K562 (cell line): ENCODE measurements around the gene TOGARAM2. TPM values are rescaled to one million over a fixed set of nuclear protein-coding genes. Genes with fewer than 3 reads are reported as not detected.

Source experiments
- ATAC-seq: fragments of 200-7000 bp; cut with Tn5 transposase; 3 replicates; pipeline ENCODE4 v1.9.1; 2020; ENCODE audit warnings: moderate library complexity
- BruUV-seq: library from RNA; stranded (reverse); fragments of 400-500 nt; replicated peaks from 2 replicates; lab custom pipeline; 2021; lab: Mats Ljungman, UMichigan
- CTCF ChIA-PET: fragments of 300-600 bp; formaldehyde crosslinking; extraction: SDS; loops from one replicate; lab custom pipeline; 2021; ENCODE audit warnings: low intra/inter-chr PET ratio; lab: Yijun Ruan, JAX
- POLR2A ChIA-PET: fragments of 300-600, 350-650 bp; sonication (Branson Sonifier 250); formaldehyde crosslinking; extraction: SDS; loops from one replicate; lab custom pipeline; 2021; ENCODE audit warnings: antibody characterized with exemption, inconsistent platforms; lab: Yijun Ruan, JAX
- DNase-seq, 4 experiments: peaks; one replicate each; pipeline versions ENCODE4 v3.0.0 to v3.0.0-alpha.2; 2011 to 2018; ENCODE audit warnings: low spot score in 3 of 4, mixed read lengths in 3 of 4; ENCODE audit errors: extremely low read depth in 1 of 4
- FAIRE-seq: peaks from 2 replicates; lab custom pipeline; 2011; peaks lifted over from hg19 to GRCh38; lab: Jason Lieb, UNC
- H2AFZ ChIP-seq: 2 replicates; pipeline ENCODE4 v1.6.0; 2011; ENCODE audit warnings: low read depth, low read length, control low read depth, inconsistent platforms
- H3K27ac ChIP-seq: fragments of 200-600 bp; 3 replicates; pipeline ENCODE4 v1.8.0; 2011; ENCODE audit warnings: low read depth, mild to moderate bottlenecking, control low read depth, inconsistent platforms, low read length, moderate library complexity, mixed read lengths; ENCODE audit errors: extremely low read depth
- H3K27me3 ChIP-seq, 2 experiments: fragments of 300-600 bp in 1 of 2; 2 replicates in 1 of 2; 3 replicates in 1 of 2; pipeline versions ENCODE4 v1.6.0 to v1.8.0; 2011; ENCODE audit warnings: inconsistent platforms in 2 of 2, low read length in 2 of 2, mild to moderate bottlenecking in 1 of 2, mixed read lengths in 1 of 2, moderate library complexity in 1 of 2; ENCODE audit not compliant: control insufficient read depth in 2 of 2, insufficient read depth in 2 of 2
- H3K36me3 ChIP-seq: fragments of 300-600 bp; 3 replicates; pipeline ENCODE4 v1.8.0; 2011; ENCODE audit warnings: mild to moderate bottlenecking, low read length, inconsistent platforms; ENCODE audit not compliant: control insufficient read depth, insufficient read depth
- H3K4me1 ChIP-seq, 2 experiments: fragments of 200-600 bp in 1 of 2; replicated peaks in 1 of 2; 2 replicates in 1 of 2; 3 replicates in 1 of 2; pipeline versions ENCODE4 v1.5.1 to v1.8.0; 2011; ENCODE audit warnings: inconsistent platforms in 2 of 2, low read length in 2 of 2, mild to moderate bottlenecking in 1 of 2, mixed read lengths in 1 of 2, moderate library complexity in 1 of 2; ENCODE audit not compliant: control insufficient read depth in 2 of 2, insufficient read depth in 2 of 2
- H3K4me2 ChIP-seq: 2 replicates; pipeline ENCODE4 v1.6.1; 2011; ENCODE audit warnings: low read length, control low read depth, inconsistent platforms, mixed read lengths; ENCODE audit not compliant: insufficient read depth
- H3K4me3 ChIP-seq: fragments of 200-600 bp; sonication (generic), shearing (Covaris generic); 2 replicates; pipeline ENCODE4 v1.5.1; 2016; ENCODE audit warnings: control low read depth, inconsistent platforms
- H3K79me2 ChIP-seq: fragments of 200-600 bp; 3 replicates; pipeline ENCODE4 v1.8.0; 2011; ENCODE audit warnings: low read length, inconsistent platforms; ENCODE audit not compliant: control insufficient read depth, insufficient read depth
- H3K9ac ChIP-seq, 2 experiments: 2 replicates each; pipeline versions ENCODE4 v1.6.0 to v1.6.1; 2011; ENCODE audit warnings: low read depth in 2 of 2, low read length in 2 of 2, control low read depth in 1 of 2, inconsistent platforms in 1 of 2, mild to moderate bottlenecking in 1 of 2, mixed read lengths in 1 of 2; ENCODE audit not compliant: insufficient read depth in 1 of 2
- H3K9me1 ChIP-seq: one replicate; pipeline ENCODE4 v1.6.0; 2011; ENCODE audit warnings: inconsistent platforms, mild to moderate bottlenecking, low read length, moderate library complexity; ENCODE audit not compliant: control insufficient read depth, insufficient read depth
- H3K9me3 ChIP-seq: replicated peaks from 2 replicates; pipeline ENCODE4 v1.5.1; 2011; ENCODE audit warnings: low read depth, low read length, inconsistent platforms; ENCODE audit not compliant: control insufficient read depth, insufficient read depth
- H4K20me1 ChIP-seq: replicated peaks from 2 replicates; pipeline ENCODE4 v1.6.1; 2011; ENCODE audit warnings: low read length, inconsistent platforms, mixed read lengths; ENCODE audit not compliant: control insufficient read depth, insufficient read depth
- HINFP ChIP-seq: fragments of 450-650 bp; conservative IDR thresholded peaks from 2 replicates; pipeline ENCODE4 v1.6.1; 2016; ENCODE audit warnings: missing genetic modification characterization, low read depth, mild to moderate bottlenecking, control low read depth, missing compliant biosample characterization
- KDM5B ChIP-seq: fragments of 200-600 bp; sonication (generic); IDR thresholded peaks from 2 replicates; pipeline ENCODE4 v1.6.1; 2012; ENCODE audit warnings: low read depth, mild to moderate bottlenecking, moderate library complexity, low read length, control low read depth, inconsistent platforms; ENCODE audit not compliant: insufficient replicate concordance
- NCOA1 ChIP-seq: fragments of 450-650 bp; IDR thresholded peaks from 2 replicates; pipeline ENCODE4 v1.6.1; 2016; ENCODE audit warnings: low read depth
- NFE2L1 ChIP-seq: fragments of 450-650 bp; IDR thresholded peaks from 2 replicates; pipeline ENCODE4 v1.6.1; 2016; ENCODE audit warnings: missing genetic modification characterization, low read depth, mild to moderate bottlenecking, missing compliant biosample characterization, moderate library complexity, borderline replicate concordance
- NRF1 ChIP-seq, 2 experiments: fragments of 450-650 bp; IDR thresholded peaks in 1 of 2; conservative IDR thresholded peaks in 1 of 2; 2 replicates each; pipeline ENCODE4 v1.6.1; 2014; ENCODE audit warnings: mild to moderate bottlenecking in 2 of 2
- RBM22 ChIP-seq: fragments of 200-400 bp; formaldehyde crosslinking; IDR thresholded peaks from 2 replicates; pipeline ENCODE4 v1.6.1; 2018; ENCODE audit warnings: low read length, low read depth; ENCODE audit not compliant: poor library complexity, severe bottlenecking
- RBM34 ChIP-seq: fragments of 200-400 bp; formaldehyde crosslinking; IDR thresholded peaks from 2 replicates; pipeline ENCODE4 v1.6.1; 2018; ENCODE audit warnings: low read length, borderline replicate concordance; ENCODE audit not compliant: insufficient read depth
- SMAD4 ChIP-seq: fragments of 250-450 bp; sonication (Bioruptor Pico); conservative IDR thresholded peaks from 2 replicates; pipeline ENCODE4 v1.8.0; 2021; ENCODE audit warnings: inconsistent platforms, mild to moderate bottlenecking, moderate library complexity
- TAL1 ChIP-seq: fragments of 450-650 bp; IDR thresholded peaks from 2 replicates; pipeline ENCODE4 v1.6.1; 2016; ENCODE audit warnings: mild to moderate bottlenecking
- ZBTB7A ChIP-seq: IDR thresholded peaks from 2 replicates; pipeline ENCODE4 v1.6.1; 2011; ENCODE audit warnings: low read depth, mild to moderate bottlenecking, low read length, moderate library complexity, borderline replicate concordance; ENCODE audit not compliant: control insufficient read depth
- ZNF239 ChIP-seq: fragments of 250-450 bp; sonication (Bioruptor Pico); IDR thresholded peaks from 2 replicates; pipeline ENCODE4 v1.4.0; 2020; ENCODE audit warnings: mild to moderate bottlenecking
- ZNF311 ChIP-seq: fragments of 250-450 bp; sonication (Bioruptor Pico); IDR thresholded peaks from 2 replicates; pipeline ENCODE4 v1.4.0; 2020; ENCODE audit warnings: mild to moderate bottlenecking, moderate library complexity
- WGBS: fragments of 100-300 bp; shearing (Covaris generic); methylation state at CpG from one replicate; pipeline ENCODE4 v1.1.6; 2016; ENCODE audit warnings: low coverage, mixed read lengths; ENCODE audit not compliant: insufficient coverage; ENCODE audit errors: missing lambda C conversion rate; 5-methylcytosine and 5-hydroxymethylcytosine counted together
- in situ Hi-C: fragments of 300-500 bp; cut with MboI; formaldehyde crosslinking; loops from 4 replicates; pipeline ENCODE4 v1.15.0; 2018; ENCODE audit warnings: inconsistent platforms, mixed read lengths
- intact Hi-C: fragments of 100-400 bp; cut with micrococcal nuclease; formaldehyde crosslinking; loops from 2 replicates; pipeline ENCODE4 v1.14.2; 2022
- polyA plus RNA-seq, 8 experiments: library from polyadenylated mRNA; depleted of rRNA in 4 of 8; stranded (reverse) in 5 of 8; unstranded in 3 of 8; fragments of >200 nt; fragmentation: Nextera tagmentation in 2 of 8; fragmentation: Illumina TruSeq in 1 of 8; extraction: Ambion mirVana in 2 of 8; extraction: Trizol in 1 of 8; gene quantifications; 2 replicates each; pipeline versions ENCODE4 v1.2.1 to v1.2.3, GENCODE V29; 2011 to 2014; ENCODE audit warnings: inconsistent platforms in 1 of 8, missing spikeins in 1 of 8
- total RNA-seq, 7 experiments: library from RNA; depleted of rRNA in 6 of 7; stranded (reverse); fragments of >200 nt in 6 of 7; fragmentation: Illumina TruSeq in 2 of 7; extraction: Trizol in 2 of 7; gene quantifications; 2 replicates each; pipeline versions ENCODE4 v1.2.1 to v1.2.3, GENCODE V29; 2011 to 2021; ENCODE audit warnings: low replicate concordance in 1 of 7

The TOGARAM2 gene
- total and polyA plus RNA-seq, 9 of the 15 experiments (the other 6 are each of a cell fraction or from before 2014, with no cell fraction given): not detected

- H3K9ac ChIP-seq: no peak overlapping the region; a peak in 1 of 4 replicates
- CTCF ChIA-PET: no interaction called here
- TF ChIP-seq RBM22: no peak
- H3K9me3 ChIP-seq: no peaks in the 10 kb centered on the region
- no peak overlapping the region for H3K27ac ChIP-seq
- ATAC-seq (no peak), FAIRE-seq (no peak), DNase-seq (no peak)
- no TSS peak for BruUV-seq
- no peak overlapping the region for H3K4me3 ChIP-seq
- no peaks in the 10 kb centered on the region for H3K4me1 ChIP-seq
- H4K20me1 ChIP-seq: no peaks in the 10 kb centered on the region
- intact Hi-C loops: loop anchor here (10.0 kb wide), 1 partner anchor 123 kb away; no protein-coding TSS in a partner anchor
- POLR2A ChIA-PET: interaction anchor here (0.6 to 1.0 kb wide), 2 partner anchors 30 to 45 kb away, joined by 3 read pairs; no protein-coding TSS in a partner anchor
- no peaks in the 10 kb centered on the region for H3K36me3 ChIP-seq
- no peak overlapping the region for H2AFZ ChIP-seq
- no peaks in the 10 kb centered on the region for H3K9me1 ChIP-seq
- in situ Hi-C loops: no loop called here
- H3K79me2 ChIP-seq: no peaks in the 10 kb centered on the region
- 0% methylated on average over 15 of the region's 19 CpGs for WGBS
- no peak overlapping the region for H3K4me2 ChIP-seq
- H3K27me3 ChIP-seq: peaks cover 6 to 62% of the 10 kb centered on the region in 2 experiments; a peak in 4 of 5 replicates
Observed at GRCh38 chr2:29071032-29071975, 90.2 kb downstream of the TOGARAM2 start.

- CTCF ChIA-PET: no interaction called here
- WGBS: 0% methylated on average over 8 of the region's 8 CpGs
- intact Hi-C loops: loop anchor here (10.0 kb wide), 1 partner anchor 123 kb away; no protein-coding TSS in a partner anchor
- TF ChIP-seq RBM34 (no peak), ZNF311 (CRISPR knock-in tag) (no peak), NCOA1 (no peak), KDM5B (no peak), NFE2L1 (tag) (no peak), ZNF239 (no peak), TAL1 (no peak), NRF1 (conservative IDR thresholded peaks at IDR 0.05 in 1 of 2, IDR thresholded peaks at IDR 0.05 in 1 of 2) (no peak), ZBTB7A (no peak), SMAD4 (CRISPR knock-in tag) (no peak), HINFP (tag) (no peak)
Observed at GRCh38 chr2:29072251-29072650, 91.2 kb downstream of the TOGARAM2 start.

More at GRCh38 chr2:29072251-29072650, 91.2 kb downstream of the TOGARAM2 start:
- Histone ChIP-seq H2AFZ (no peak overlapping the region), H3K9me1 (no peaks in the 10 kb centered on the region), H3K9ac (no peak overlapping the region), H3K4me3 (no peak overlapping the region), H3K27ac (no peak overlapping the region), H3K4me2 (no peak overlapping the region), H3K27me3 (peaks cover 6 to 55% of the 10 kb centered on the region in 2 experiments; a peak in 4 of 5 replicates), H3K4me1 (no peaks in the 10 kb centered on the region), H3K79me2 (no peaks in the 10 kb centered on the region), H3K9me3 (no peaks in the 10 kb centered on the region), H3K36me3 (no peaks in the 10 kb centered on the region), H4K20me1 (no peaks in the 10 kb centered on the region)
- ATAC-seq (no peak), FAIRE-seq (no peak), DNase-seq (no peak)
- in situ Hi-C loops: no loop called here
- BruUV-seq: no TSS peak
- POLR2A ChIA-PET: interaction anchor here (0.6 to 1.0 kb wide), 2 partner anchors 29 to 46 kb away, joined by 3 read pairs; no protein-coding TSS in a partner anchor
